ENCODE data around the gene PGK1.
"Not testable (repeated sequence)": the region's sequence is repeated elsewhere in the genome, so short reads cannot be mapped to it uniquely, and the experiment has no call there.

Gene PGK1

GRCh38 chrX:78116365-78116764 is 12.3 kb downstream of the PGK1 start:
- no peak for DNase-seq (ENCODE audit: low read depth in 3 of 3)

GRCh38 chrX:78116766-78117165 is 12.7 kb downstream of the PGK1 start:
- no peak for DNase-seq (ENCODE audit: low read depth in 3 of 3)

GRCh38 chrX:78118628-78119027 is 14.6 kb downstream of the PGK1 start:
- no peak for DNase-seq (ENCODE audit: low read depth in 3 of 3)

- no peak for DNase-seq (ENCODE audit: low read depth in 3 of 3)
Measured at GRCh38 chrX:78119521-78120227, 15.6 kb downstream of the PGK1 start.

GRCh38 chrX:78123190-78123589 is 19.1 kb downstream of the PGK1 start:
- no peak for DNase-seq (ENCODE audit: low read depth in 3 of 3)

- no peak for DNase-seq (ENCODE audit: low read depth in 3 of 3)
Measured at GRCh38 chrX:78124307-78124706, 20.3 kb downstream of the PGK1 start.

- DNase-seq (ENCODE audit: low read depth in 3 of 3) = no peak
Measured at GRCh38 chrX:78125148-78125547, 21.1 kb downstream of the PGK1 start.

GRCh38 chrX:78125781-78126180 is 21.7 kb downstream of the PGK1 start:
- DNase-seq (ENCODE audit: low read depth in 3 of 3) = not testable (repeated sequence)

- DNase-seq (ENCODE audit: low read depth in 3 of 3) = no peak
Measured at GRCh38 chrX:78129714-78130113, 25.7 kb downstream of the PGK1 start.

- DNase-seq (ENCODE audit: low read depth in 3 of 3) = no peak
Measured at GRCh38 chrX:78130396-78130795, 26.3 kb downstream of the PGK1 start.

- DNase-seq (ENCODE audit: low read depth in 3 of 3) = no peak
Measured at GRCh38 chrX:78131117-78131516, 27.1 kb downstream of the PGK1 start.

GRCh38 chrX:78133238-78133960 is 29.4 kb downstream of the PGK1 start:
- no peak for DNase-seq (ENCODE audit: low read depth in 3 of 3)

GRCh38 chrX:78139160-78140123 is 35.4 kb downstream of the PGK1 start, which contains the start of gene TAF9B:
TSS of gene TAF9B (minus strand) at chrX:78139650. CDS start at chrX:78139611, 39 bp downstream.
- DNase-seq (ENCODE audit: low read depth in 3 of 3) = peak; percentile 47 to 68 (median 67)

GRCh38 chrX:78140206-78140605 is 36.2 kb downstream of the PGK1 start:
- DNase-seq (ENCODE audit: low read depth in 3 of 3) = no peak

GRCh38 chrX:78147002-78147540 is 43.0 kb downstream of the PGK1 start:
- DNase-seq (ENCODE audit: low read depth in 3 of 3) = not testable (repeated sequence)

- not testable (repeated sequence) for DNase-seq (ENCODE audit: low read depth in 3 of 3)
Measured at GRCh38 chrX:78157373-78157772, 53.3 kb downstream of the PGK1 start.

GRCh38 chrX:78157846-78158245 is 53.8 kb downstream of the PGK1 start:
- DNase-seq (ENCODE audit: low read depth in 3 of 3) = not testable (repeated sequence)

- DNase-seq (ENCODE audit: low read depth in 3 of 3) = not testable (repeated sequence)
Measured at GRCh38 chrX:78160711-78161110, 56.7 kb downstream of the PGK1 start.

GRCh38 chrX:78163175-78163574 is 59.1 kb downstream of the PGK1 start:
- DNase-seq (ENCODE audit: low read depth in 3 of 3) = not testable (repeated sequence)

- no peak for DNase-seq (ENCODE audit: low read depth in 3 of 3)
Measured at GRCh38 chrX:78165425-78165824, 61.4 kb downstream of the PGK1 start.

- DNase-seq (ENCODE audit: low read depth in 3 of 3) = no peak
Measured at GRCh38 chrX:78168065-78168464, 64.0 kb downstream of the PGK1 start.

Data from stimulated activated CD4-positive, alpha-beta T cell treated with anti-CD3 and anti-CD28 coated beads, TNF-alpha, amount 100 ng/mL, for 4 hours (primary cell).